HCT116 (cell line): ENCODE results near the gene SIGLEC11. TPM values are rescaled to one million over a fixed set of nuclear protein-coding genes. Genes with fewer than 3 reads are reported as not detected.

Source experiments
- ATAC-seq: fragments of 200-7000 bp; cut with Tn5 transposase; 2 replicates; pipeline ENCODE4 v1.9.1; 2020; ENCODE audit warnings: mild to moderate bottlenecking, moderate library complexity
- BruUV-seq: library from RNA; stranded (reverse); fragments of 400-500 nt; replicated peaks from 2 replicates; lab custom pipeline; 2021; lab: Mats Ljungman, UMichigan
- CTCF ChIA-PET: fragments of 300-600 bp; sonication (Branson Sonifier 250); formaldehyde crosslinking; loops from one replicate; lab custom pipeline; 2021; ENCODE audit warnings: antibody characterized with exemption; lab: Charles Lee
- POLR2A ChIA-PET: fragments of 300-600, 350-600 bp; sonication (Branson Sonifier 250); formaldehyde crosslinking; loops from one replicate; lab custom pipeline; 2021; ENCODE audit warnings: antibody characterized with exemption; lab: Charles Lee
- RAD21 ChIA-PET, 2 experiments: fragments of 300-600 bp; sonication (Branson Sonifier 250); formaldehyde crosslinking; loops; one replicate each; lab custom pipeline; 2023; ENCODE audit warnings: low total read pairs in 2 of 2; ENCODE audit not compliant: uncharacterized antibody in 2 of 2, unreplicated experiment in 2 of 2, low non-redundant PET in 1 of 2; lab: Charles Lee
- DNase-seq: peaks from one replicate; pipeline ENCODE4 v3.0.0-alpha.2; 2010; ENCODE audit warnings: low read depth, low spot score
- H2AFZ ChIP-seq: fragments of 200-600 bp; shearing (Covaris generic), sonication (generic); 2 replicates; pipeline ENCODE4 v1.6.1; 2017; ENCODE audit warnings: low read depth, mixed run types, mixed read lengths, antibody characterized with exemption, low read length; ENCODE audit not compliant: poor library complexity, severe bottlenecking
- H3K27ac ChIP-seq: 2 replicates; pipeline ENCODE4 v1.5.1; 2012; ENCODE audit warnings: low read depth, low read length
- H3K27me3 ChIP-seq: fragments of 200-600 bp; sonication (generic); 2 replicates; pipeline ENCODE4 v1.6.1; 2016; ENCODE audit warnings: mixed run types, low read length, mixed read lengths; ENCODE audit not compliant: insufficient read depth
- H3K36me3 ChIP-seq, 2 experiments: fragments of 200-500 bp in 1 of 2; fragments of 200-600 bp in 1 of 2; sonication (Bioruptor generic) in 1 of 2; sonication (generic) in 1 of 2; 2 replicates each; pipeline versions ENCODE4 v1.5.1 to v1.6.1; 2014 to 2016; ENCODE audit warnings: low read length in 2 of 2, inconsistent platforms in 1 of 2, mixed read lengths in 1 of 2, mixed run types in 1 of 2; ENCODE audit not compliant: insufficient read depth in 2 of 2, control insufficient read depth in 1 of 2
- H3K4me1 ChIP-seq, 2 experiments: fragments of 200-600 bp in 1 of 2; sonication (generic) in 1 of 2; 2 replicates each; pipeline versions ENCODE4 v1.5.1 to v1.6.1; 2012 to 2017; ENCODE audit warnings: low read length in 2 of 2, inconsistent platforms in 1 of 2, mild to moderate bottlenecking in 1 of 2, mixed read lengths in 1 of 2, mixed run types in 1 of 2, moderate library complexity in 1 of 2; ENCODE audit not compliant: insufficient read depth in 2 of 2, control insufficient read depth in 1 of 2
- H3K4me2 ChIP-seq: fragments of 200-600 bp; sonication (generic); 2 replicates; pipeline ENCODE4 v1.6.1; 2017; ENCODE audit warnings: mixed run types, low read length, mixed read lengths
- H3K4me3 ChIP-seq, 2 experiments: fragments of 200-600 bp in 1 of 2; sonication (generic) in 1 of 2; replicated peaks in 1 of 2; 2 replicates each; pipeline ENCODE4 v1.5.1; 2011 to 2016; ENCODE audit warnings: low read length in 2 of 2, control low read depth in 1 of 2, low read depth in 1 of 2, mild to moderate bottlenecking in 1 of 2, mixed read lengths in 1 of 2, mixed run types in 1 of 2
- H3K79me2 ChIP-seq: fragments of 200-600 bp; sonication (generic); 2 replicates; pipeline ENCODE4 v1.6.1; 2017; ENCODE audit warnings: mild to moderate bottlenecking, mixed run types, low read length, moderate library complexity, mixed read lengths; ENCODE audit not compliant: insufficient read depth
- H3K9ac ChIP-seq: fragments of 200-600 bp; sonication (generic); 2 replicates; pipeline ENCODE4 v1.6.1; 2016; ENCODE audit warnings: low read length, mixed read lengths
- H3K9me2 ChIP-seq: fragments of 200-600 bp; sonication (generic), shearing (Covaris generic); 2 replicates; pipeline ENCODE4 v1.6.1; 2017; ENCODE audit warnings: mixed run types, mild to moderate bottlenecking, moderate library complexity; ENCODE audit not compliant: insufficient read depth
- H3K9me3 ChIP-seq, 2 experiments: fragments of 200-500 bp in 1 of 2; fragments of 200-600 bp in 1 of 2; sonication (Bioruptor generic) in 1 of 2; sonication (generic) in 1 of 2; 2 replicates each; pipeline ENCODE4 v1.6.1; 2014 to 2017; ENCODE audit warnings: low read length in 2 of 2, mixed read lengths in 2 of 2, inconsistent platforms in 1 of 2, low read depth in 1 of 2, mild to moderate bottlenecking in 1 of 2, mixed run types in 1 of 2, moderate library complexity in 1 of 2; ENCODE audit not compliant: control insufficient read depth in 1 of 2, insufficient read depth in 1 of 2
- H4K20me1 ChIP-seq: fragments of 200-600 bp; sonication (generic), shearing (Covaris generic); 2 replicates; pipeline ENCODE4 v1.6.1; 2017; ENCODE audit warnings: mixed run types, mild to moderate bottlenecking, moderate library complexity; ENCODE audit not compliant: insufficient read depth
- CBX3 ChIP-seq: IDR thresholded peaks from 2 replicates; pipeline ENCODE4 v1.6.1; 2012; ENCODE audit warnings: low read depth
- CEBPB ChIP-seq: IDR thresholded peaks from 2 replicates; pipeline ENCODE4 v1.6.1; 2012; ENCODE audit warnings: low read depth
- CTCF ChIP-seq, 3 experiments: fragments of 200-600 bp in 1 of 3; sonication (generic) in 1 of 3; IDR thresholded peaks in 2 of 3; conservative IDR thresholded peaks in 1 of 3; 2 replicates each; pipeline ENCODE4 v1.5.1; 2012 to 2017; ENCODE audit warnings: low read depth in 2 of 3, low read length in 2 of 3, antibody characterized with exemption in 1 of 3, borderline replicate concordance in 1 of 3, control low read depth in 1 of 3, mild to moderate bottlenecking in 1 of 3, mixed read lengths in 1 of 3, mixed run types in 1 of 3, moderate library complexity in 1 of 3; ENCODE audit not compliant: insufficient read depth in 1 of 3
- ELF1 ChIP-seq: IDR thresholded peaks from 2 replicates; pipeline ENCODE4 v1.6.1; 2012; ENCODE audit warnings: low read depth, borderline replicate concordance
- EZH2 ChIP-seq: fragments of 200-600 bp; sonication (generic); IDR thresholded peaks from 2 replicates; pipeline ENCODE4 v1.6.1; 2017; ENCODE audit warnings: antibody characterized with exemption, mixed run types
- EZH2phosphoT487 ChIP-seq: fragments of 200-600 bp; IDR thresholded peaks from 2 replicates; pipeline ENCODE4 v1.6.1; 2018; ENCODE audit warnings: antibody characterized with exemption, borderline replicate concordance
- FOSL1 ChIP-seq: IDR thresholded peaks from 2 replicates; pipeline ENCODE4 v1.6.1; 2012; ENCODE audit warnings: low read depth
- JUND ChIP-seq: IDR thresholded peaks from 2 replicates; pipeline ENCODE4 v1.6.1; 2012
- MAX ChIP-seq: IDR thresholded peaks from 2 replicates; pipeline ENCODE4 v1.6.1; 2012
- POLR2A ChIP-seq: IDR thresholded peaks from 2 replicates; pipeline ENCODE4 v1.7.0; 2011; ENCODE audit warnings: borderline replicate concordance; ENCODE audit not compliant: insufficient read depth, insufficient read length; ENCODE audit errors: extremely low read depth
- POLR2AphosphoS5 ChIP-seq: IDR thresholded peaks from 2 replicates; pipeline ENCODE4 v1.6.1; 2011; ENCODE audit warnings: mild to moderate bottlenecking, low read depth, low read length, moderate library complexity
- RAD21 ChIP-seq: IDR thresholded peaks from 2 replicates; pipeline ENCODE4 v1.6.1; 2012; ENCODE audit warnings: low read depth, mild to moderate bottlenecking
- REST ChIP-seq: IDR thresholded peaks from 2 replicates; pipeline ENCODE4 v1.6.1; 2012; ENCODE audit warnings: low read depth
- SRF ChIP-seq: IDR thresholded peaks from 2 replicates; pipeline ENCODE4 v1.6.1; 2012; ENCODE audit warnings: low read depth
- TCF7L2 ChIP-seq: IDR thresholded peaks from 2 replicates; pipeline ENCODE4 v1.7.0; 2011; ENCODE audit warnings: borderline replicate concordance, inconsistent platforms; ENCODE audit not compliant: insufficient read depth, insufficient read length; ENCODE audit errors: extremely low read depth
- YY1 ChIP-seq: IDR thresholded peaks from 2 replicates; pipeline ENCODE4 v1.6.1; 2011; ENCODE audit warnings: low read length, low read depth, moderate library complexity, mild to moderate bottlenecking; ENCODE audit not compliant: insufficient replicate concordance; ENCODE audit errors: extremely low read depth
- ZBTB33 ChIP-seq: IDR thresholded peaks from 2 replicates; pipeline ENCODE4 v1.6.1; 2011; ENCODE audit warnings: mild to moderate bottlenecking, low read length, moderate library complexity; ENCODE audit not compliant: insufficient replicate concordance; ENCODE audit errors: extremely low read depth
- ZFX ChIP-seq: fragments of 450-650 bp; IDR thresholded peaks from 2 replicates; pipeline ENCODE4 v1.6.1; 2017
- ZNF274 ChIP-seq: fragments of 200-500 bp; sonication (Bioruptor generic); IDR thresholded peaks from 2 replicates; pipeline ENCODE4 v1.6.1; 2014; ENCODE audit warnings: mild to moderate bottlenecking, low read depth, low read length, inconsistent platforms
- intact Hi-C: fragments of 100-400 bp; cut with micrococcal nuclease; formaldehyde crosslinking; loops from 2 replicates; pipeline ENCODE4 v1.10.0; 2022
- total RNA-seq: library from RNA; stranded (reverse); gene quantifications from one replicate; pipeline ENCODE4 v1.2.1, GENCODE V29; 2021; ENCODE audit not compliant: unreplicated experiment

The SIGLEC11 gene
- total RNA-seq, 1 experiment from 2014 or later = not detected

GRCh38 chr19:49930483-49931011 lies 30.4 kb downstream of the SIGLEC11 start:
- peak overlapping the region; percentile 58 to 97 for H3K4me3 ChIP-seq
- H3K36me3 ChIP-seq = peaks cover 3 to 25% of the 10 kb centered on the region in 2 experiments; a peak in 3 of 4 replicates
- peaks cover 44% of the 10 kb centered on the region for H3K79me2 ChIP-seq
- no peaks in the 10 kb centered on the region for H3K9me3 ChIP-seq
- ChIA-PET CTCF (no interaction called here), RAD21 (no interaction called here), POLR2A (interaction anchor here (0.6 to 1.8 kb wide), 7 partner anchors 12 to 971 kb away, joined by 3 to 5 read pairs (median 3); no protein-coding TSS in a partner anchor)
- no peaks in the 10 kb centered on the region for H3K27me3 ChIP-seq
- H2AFZ ChIP-seq = no peak overlapping the region
- ATAC-seq (peak; percentile 32), DNase-seq (peak; percentile 38)
- peak overlapping the region; percentile 100 for H3K4me2 ChIP-seq
- peak overlapping the region; percentile 82 for H3K9ac ChIP-seq
- intact Hi-C loops = no loop called here
- H3K4me1 ChIP-seq = peaks cover 11 to 29% of the 10 kb centered on the region in 2 experiments; a peak in 3 of 4 replicates
- no peaks in the 10 kb centered on the region for H4K20me1 ChIP-seq
- TF ChIP-seq MAX = no peak
- no peak for TF ChIP-seq ZBTB33
- TF ChIP-seq YY1 = no peak
- TF ChIP-seq FOSL1 = no peak
- no peak for TF ChIP-seq TCF7L2
- no peak for TF ChIP-seq ZFX
- no peak for TF ChIP-seq CTCF (IDR thresholded peaks at IDR 0.05 in 2 of 3, conservative IDR thresholded peaks at IDR 0.05 in 1 of 3; ENCODE audit: borderline replicate concordance in 1 of 3, insufficient read depth in 1 of 3, low read depth in 2 of 3, low read length in 2 of 3)
- no peak for TF ChIP-seq POLR2A
- TF ChIP-seq CEBPB = no peak
- no peak for TF ChIP-seq CBX3
- no peak for TF ChIP-seq POLR2AphosphoS5
- TF ChIP-seq EZH2 = no peak
- TF ChIP-seq ELF1 = no peak
- no peak for TF ChIP-seq JUND
- no peak for TF ChIP-seq REST
- no peak for TF ChIP-seq SRF
- no peak for TF ChIP-seq RAD21
- no peak for TF ChIP-seq ZNF274
- TF ChIP-seq EZH2phosphoT487 = no peak
- no peaks in the 10 kb centered on the region for H3K9me2 ChIP-seq
- H3K27ac ChIP-seq = peak overlapping the region; percentile 99
- no TSS peak for BruUV-seq
